Measurements from ENCODE around the gene ZNF316. TPM values are rescaled to one million over a fixed set of nuclear protein-coding genes. Genes with fewer than 3 reads are reported as not detected.

ZNF316 gene
- total and polyA plus RNA-seq, 2 donors (not counting 1 experiment from before 2014, with no cell fraction given): 5.1 to 13.0 TPM

DNA sequence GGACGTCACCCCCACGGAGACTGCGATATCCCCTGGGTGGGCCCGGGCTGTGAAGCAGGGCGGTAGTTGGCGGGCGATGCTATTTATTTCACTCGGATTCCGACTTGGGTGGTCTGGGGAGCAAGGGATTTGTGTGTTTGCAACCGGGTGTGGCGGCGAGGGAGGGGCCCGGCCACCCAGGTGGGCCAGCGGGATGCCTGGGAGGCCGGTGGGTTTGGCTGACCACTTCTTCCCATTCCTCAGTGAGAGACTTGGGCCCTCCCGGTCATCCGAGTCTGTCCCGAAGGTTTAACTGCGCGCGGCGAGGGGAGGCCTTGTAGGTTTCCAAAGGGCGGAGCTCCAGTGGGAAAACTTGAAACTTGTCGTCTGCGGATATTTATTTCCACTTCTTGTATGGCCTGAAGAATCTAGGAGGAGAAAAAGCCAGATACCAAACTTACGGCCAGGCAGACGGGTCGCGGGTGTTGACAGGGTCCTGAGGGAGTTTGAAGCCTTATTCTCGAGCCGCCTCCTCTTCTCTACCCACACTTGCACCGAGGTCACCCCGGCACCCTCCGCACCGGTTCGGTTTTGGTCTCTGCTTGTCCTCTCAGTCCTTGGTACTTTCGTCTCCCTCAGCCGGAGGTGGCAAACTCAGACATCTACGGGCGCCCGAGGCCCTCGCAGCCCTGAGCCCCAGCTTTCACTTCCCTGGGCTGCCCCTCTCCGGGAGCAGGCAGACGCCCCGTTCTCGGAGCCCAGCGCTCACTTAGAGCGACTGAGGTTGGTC, 17.9 kb downstream of the ZNF316 start:
- H3K9me3 ChIP-seq (ENCODE audit: control insufficient read depth, insufficient read depth, low read depth, low read length): no peaks in the 10 kb centered on the region
- H2AFZ ChIP-seq (ENCODE audit: low read length): no peak overlapping the region
- H3K4me3 ChIP-seq (replicated peaks in 1 of 4; ENCODE audit: control extremely low read depth in 1 of 4, insufficient read depth in 1 of 4, low read depth in 3 of 4, low read length in 4 of 4): no peak overlapping the region
- no peaks in the 10 kb centered on the region for H4K20me1 ChIP-seq (ENCODE audit: control insufficient read depth, extremely low read depth, insufficient read depth, low read length)
- no peak overlapping the region for H3K9ac ChIP-seq (ENCODE audit: insufficient read depth, low read length)
- no peaks in the 10 kb centered on the region for H3K4me1 ChIP-seq (ENCODE audit: control insufficient read depth, extremely low read depth, insufficient read depth, low read length)
- no peak overlapping the region for H3K27ac ChIP-seq (ENCODE audit: insufficient read depth, low read length)
- no peaks in the 10 kb centered on the region for H3K27me3 ChIP-seq (ENCODE audit: control insufficient read depth, insufficient read depth, low read length)
- H3K36me3 ChIP-seq (ENCODE audit: control insufficient read depth, insufficient read depth, low read length): peaks cover 18% of the 10 kb centered on the region
- no peaks in the 10 kb centered on the region for H3K79me2 ChIP-seq (ENCODE audit: control insufficient read depth, insufficient read depth, low read length)
- no peak overlapping the region for H3K4me2 ChIP-seq (ENCODE audit: extremely low read depth, insufficient read depth, low read length)
- no peak for TF ChIP-seq CTCF (conservative IDR thresholded peaks at IDR 0.05 in 1 of 2, IDR thresholded peaks at IDR 0.05 in 1 of 2; ENCODE audit: low read depth in 1 of 2, low read length in 2 of 2)
- no peak for TF ChIP-seq EZH2 (IDR thresholded peaks at IDR 0.05; ENCODE audit: low read length, missing control alignments)
- no peak for DNase-seq (ENCODE audit: low read depth in 2 of 2)

DNA sequence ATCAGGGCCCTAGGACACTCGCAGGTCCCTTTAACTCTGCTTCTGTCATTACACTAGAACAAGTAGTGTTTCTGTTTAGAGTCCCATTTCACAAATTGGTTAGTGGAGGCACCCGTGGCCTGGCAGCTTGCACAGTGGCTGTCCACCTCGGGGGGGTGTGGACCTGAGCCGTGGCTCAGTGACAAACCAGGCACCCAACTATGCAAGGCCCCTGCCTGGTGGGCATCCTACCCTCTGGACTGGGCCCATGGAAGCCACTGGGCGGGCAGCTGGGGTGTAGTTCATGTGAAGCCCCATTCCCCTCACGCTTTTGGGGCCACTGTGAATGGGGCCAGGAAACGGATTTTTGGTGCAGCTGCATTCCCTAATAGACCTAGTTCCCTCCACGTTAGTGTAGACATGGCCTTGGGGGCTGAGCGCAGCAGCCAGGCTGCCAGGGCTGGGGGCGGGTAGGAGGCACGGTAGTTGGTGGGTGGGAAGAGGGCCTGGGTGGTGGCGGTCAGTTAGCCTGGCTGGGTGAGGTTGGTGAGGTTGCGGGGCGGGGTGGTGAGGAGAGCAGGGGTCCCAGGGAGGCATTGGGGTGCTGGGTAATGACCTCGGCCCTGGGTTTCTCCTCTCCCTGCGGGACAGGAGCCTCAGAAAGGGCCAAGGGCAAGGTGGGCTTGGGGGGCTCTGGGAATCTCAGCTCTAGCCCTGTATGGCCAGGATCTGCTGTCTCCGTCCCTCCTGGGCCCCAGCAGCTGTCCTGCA, 18.7 kb downstream of the ZNF316 start:
- no peaks in the 10 kb centered on the region for H3K4me1 ChIP-seq (ENCODE audit: control insufficient read depth, extremely low read depth, insufficient read depth, low read length)
- H3K27ac ChIP-seq (ENCODE audit: insufficient read depth, low read length): no peak overlapping the region
- no peaks in the 10 kb centered on the region for H4K20me1 ChIP-seq (ENCODE audit: control insufficient read depth, extremely low read depth, insufficient read depth, low read length)
- no peak for DNase-seq (ENCODE audit: low read depth in 2 of 2)
- H3K36me3 ChIP-seq (ENCODE audit: control insufficient read depth, insufficient read depth, low read length): peaks cover 16% of the 10 kb centered on the region
- H2AFZ ChIP-seq (ENCODE audit: low read length): no peak overlapping the region
- no peaks in the 10 kb centered on the region for H3K27me3 ChIP-seq (ENCODE audit: control insufficient read depth, insufficient read depth, low read length)
- TF ChIP-seq EZH2 (IDR thresholded peaks at IDR 0.05; ENCODE audit: low read length, missing control alignments) (no peak), CTCF (conservative IDR thresholded peaks at IDR 0.05 in 1 of 2, IDR thresholded peaks at IDR 0.05 in 1 of 2; ENCODE audit: low read depth in 1 of 2, low read length in 2 of 2) (no peak)
- no peak overlapping the region for H3K9ac ChIP-seq (ENCODE audit: insufficient read depth, low read length)
- no peaks in the 10 kb centered on the region for H3K9me3 ChIP-seq (ENCODE audit: control insufficient read depth, insufficient read depth, low read depth, low read length)
- H3K79me2 ChIP-seq (ENCODE audit: control insufficient read depth, insufficient read depth, low read length): no peaks in the 10 kb centered on the region
- no peak overlapping the region for H3K4me2 ChIP-seq (ENCODE audit: extremely low read depth, insufficient read depth, low read length)
- no peak overlapping the region for H3K4me3 ChIP-seq (replicated peaks in 1 of 4; ENCODE audit: control extremely low read depth in 1 of 4, insufficient read depth in 1 of 4, low read depth in 3 of 4, low read length in 4 of 4)

DNA sequence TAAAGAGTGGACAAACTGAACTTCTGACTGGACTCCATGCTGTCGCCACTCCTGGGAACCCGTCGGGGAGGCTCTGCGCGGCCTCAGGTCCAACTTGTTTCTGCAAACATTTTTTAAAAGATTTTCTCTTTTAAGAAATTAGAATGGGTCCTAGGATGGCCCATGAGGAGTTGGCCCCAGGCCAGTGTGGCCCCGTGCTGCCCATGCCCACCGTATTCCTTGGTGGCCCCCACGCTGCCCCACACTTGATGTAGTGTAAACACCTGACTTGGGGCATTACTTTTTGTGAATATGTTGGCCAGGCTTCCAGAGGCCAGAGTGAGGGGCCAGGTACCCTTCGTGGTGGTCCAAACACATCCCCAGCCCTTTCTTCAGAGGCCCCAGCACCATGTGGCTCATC, 19.3 kb downstream of the ZNF316 start:
- H3K4me1 ChIP-seq (ENCODE audit: control insufficient read depth, extremely low read depth, insufficient read depth, low read length): no peaks in the 10 kb centered on the region
- no peaks in the 10 kb centered on the region for H4K20me1 ChIP-seq (ENCODE audit: control insufficient read depth, extremely low read depth, insufficient read depth, low read length)
- H3K27ac ChIP-seq (ENCODE audit: insufficient read depth, low read length): no peak overlapping the region
- H3K79me2 ChIP-seq (ENCODE audit: control insufficient read depth, insufficient read depth, low read length): no peaks in the 10 kb centered on the region
- no peaks in the 10 kb centered on the region for H3K9me3 ChIP-seq (ENCODE audit: control insufficient read depth, insufficient read depth, low read depth, low read length)
- no peak overlapping the region for H3K4me3 ChIP-seq (replicated peaks in 1 of 4; ENCODE audit: control extremely low read depth in 1 of 4, insufficient read depth in 1 of 4, low read depth in 3 of 4, low read length in 4 of 4)
- TF ChIP-seq EZH2 (IDR thresholded peaks at IDR 0.05; ENCODE audit: low read length, missing control alignments): no peak
- no peak for TF ChIP-seq CTCF (conservative IDR thresholded peaks at IDR 0.05 in 1 of 2, IDR thresholded peaks at IDR 0.05 in 1 of 2; ENCODE audit: low read depth in 1 of 2, low read length in 2 of 2)
- no peak overlapping the region for H2AFZ ChIP-seq (ENCODE audit: low read length)
- H3K4me2 ChIP-seq (ENCODE audit: extremely low read depth, insufficient read depth, low read length): no peak overlapping the region
- no peaks in the 10 kb centered on the region for H3K27me3 ChIP-seq (ENCODE audit: control insufficient read depth, insufficient read depth, low read length)
- H3K9ac ChIP-seq (ENCODE audit: insufficient read depth, low read length): no peak overlapping the region
- DNase-seq (ENCODE audit: low read depth in 2 of 2): no peak
- H3K36me3 ChIP-seq (ENCODE audit: control insufficient read depth, insufficient read depth, low read length): peaks cover 16% of the 10 kb centered on the region

All from fibroblast of lung (primary cell).